Loucy (cell line): ENCODE data around the gene PLD2.

Experiments
- CTCF ChIP-seq: fragments of 200-600 bp; sonication (generic); conservative IDR thresholded peaks from 2 replicates; pipeline ENCODE4 v1.5.1; 2014; ENCODE audit warnings: mild to moderate bottlenecking, antibody characterized with exemption, low read length
- EZH2phosphoT487 ChIP-seq: fragments of 200-600 bp; IDR thresholded peaks from 2 replicates; pipeline ENCODE4 v1.6.1; 2018; ENCODE audit warnings: antibody characterized with exemption, mild to moderate bottlenecking, moderate library complexity, borderline replicate concordance

- TF ChIP-seq CTCF (no peak), EZH2phosphoT487 (no peak)
These were observed 17.3 kb upstream of the PLD2 start for GRCh38 chr17:4789701-4789950.
